ENCODE data around the gene RPL27A. TPM values are rescaled to one million over a fixed set of nuclear protein-coding genes. Genes with fewer than 3 reads are reported as not detected.
A peak's percentile ranks its signal among the peaks of the same experiment; 100 is the strongest.

The RPL27A gene
- total RNA-seq, 2 experiments from 2014 or later, result 716 to 768 TPM

DNA sequence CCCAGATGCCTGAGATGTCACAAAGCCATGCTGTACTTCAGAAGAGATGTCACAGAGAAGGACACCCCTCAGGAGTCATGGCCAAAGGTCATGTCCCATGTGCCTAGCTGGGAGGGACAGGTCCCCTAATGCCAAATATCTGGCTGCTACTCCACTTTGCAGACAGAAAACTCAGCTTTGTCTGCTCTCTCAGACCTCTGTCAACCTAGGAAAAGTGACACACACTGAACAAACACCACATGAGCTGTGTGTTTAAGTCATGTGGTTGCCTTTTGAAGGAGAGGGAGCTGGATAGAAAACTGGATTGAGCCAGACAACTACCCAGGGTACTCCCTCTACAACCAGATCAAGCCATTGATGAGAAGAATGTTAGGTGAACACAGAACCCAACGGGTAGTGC is 3.6 kb upstream of the RPL27A start:
- Mint-ChIP-seq H3K4me1 (ENCODE audit: low read depth) (peaks cover 16% of the 10 kb centered on the region), H3K36me3 (ENCODE audit: low read depth) (peaks cover 41% of the 10 kb centered on the region), H3K9me3 (ENCODE audit: insufficient read depth) (no peaks in the 10 kb centered on the region), H3K4me3 (no peak overlapping the region), H3K27ac (no peak overlapping the region), H3K27me3 (ENCODE audit: low read depth) (no peaks in the 10 kb centered on the region)
- no peak for DNase-seq
- POLR2A ChIA-PET, result interaction anchor here (0.8 kb wide), 1 partner anchor 285 kb away, joined by 4 read pairs; the partner anchor contains the start of gene TMEM9B
- ATAC-seq, result no peak
- CTCF ChIA-PET, result no interaction called here

- H3K4me1 Mint-ChIP-seq (ENCODE audit: low read depth), result peaks cover 40% of the 10 kb centered on the region
- ChIA-PET CTCF (interaction anchor here (1.3 kb wide), 1 partner anchor 15 kb away, joined by 5 read pairs; no protein-coding TSS in a partner anchor), POLR2A (interaction anchor here (0.7 to 2.2 kb wide), 20 partner anchors 9 to 1663 kb away, joined by 3 to 38 read pairs (median 6); partner anchors contain the start of genes AKIP1, EIF3F, TMEM9B and ZNF143)
- no peaks in the 10 kb centered on the region for H3K9me3 Mint-ChIP-seq (ENCODE audit: insufficient read depth)
- peaks cover 66% of the 10 kb centered on the region for H3K36me3 Mint-ChIP-seq (ENCODE audit: low read depth)
- peak overlapping the region; percentile 97 for H3K27ac Mint-ChIP-seq
- no peaks in the 10 kb centered on the region for H3K27me3 Mint-ChIP-seq (ENCODE audit: low read depth)
- no peak for DNase-seq
- no peak for ATAC-seq
- H3K4me3 Mint-ChIP-seq, result peak overlapping the region; percentile 95
Measured at GRCh38 chr11:8681837-8682302, 722 bp upstream of the RPL27A start.

- Mint-ChIP-seq H3K36me3 (ENCODE audit: low read depth) (peaks cover 74% of the 10 kb centered on the region), H3K27ac (peak overlapping the region; percentile 97), H3K4me3 (peak overlapping the region; percentile 95), H3K4me1 (ENCODE audit: low read depth) (peaks cover 52% of the 10 kb centered on the region), H3K9me3 (ENCODE audit: insufficient read depth) (no peaks in the 10 kb centered on the region), H3K27me3 (ENCODE audit: low read depth) (no peaks in the 10 kb centered on the region)
- POLR2A ChIA-PET, result interaction anchor here (0.5 to 2.2 kb wide), 16 partner anchors 11 to 777 kb away, joined by 3 to 38 read pairs (median 6); partner anchors contain the start of genes AKIP1, TMEM9B and ZNF143
- peak; percentile 48 for DNase-seq
- peak; percentile 19 for ATAC-seq
- CTCF ChIA-PET, result interaction anchor here (1.3 to 1.5 kb wide), 2 partner anchors 17 to 276 kb away, joined by 5 read pairs; no protein-coding TSS in a partner anchor
Measured at GRCh38 chr11:8683115-8683807, 669 bp downstream of the RPL27A start.

GRCh38 chr11:8684600-8685290 is 2.2 kb downstream of the RPL27A start:
- ChIA-PET CTCF (no interaction called here), POLR2A (no interaction called here)
- Mint-ChIP-seq H3K4me1 (ENCODE audit: low read depth) (peaks cover 66% of the 10 kb centered on the region), H3K4me3 (peak overlapping the region; percentile 95), H3K36me3 (ENCODE audit: low read depth) (peaks cover 84% of the 10 kb centered on the region), H3K27me3 (ENCODE audit: low read depth) (no peaks in the 10 kb centered on the region), H3K9me3 (ENCODE audit: insufficient read depth) (no peaks in the 10 kb centered on the region), H3K27ac (peak overlapping the region; percentile 97)
- no peak for DNase-seq
- no peak for ATAC-seq

- CTCF ChIA-PET, result no interaction called here
- no peaks in the 10 kb centered on the region for H3K9me3 Mint-ChIP-seq (ENCODE audit: insufficient read depth)
- DNase-seq (no peak), ATAC-seq (no peak)
- peaks cover 84% of the 10 kb centered on the region for H3K36me3 Mint-ChIP-seq (ENCODE audit: low read depth)
- H3K4me3 Mint-ChIP-seq, result peak overlapping the region; percentile 28
- no peaks in the 10 kb centered on the region for H3K27me3 Mint-ChIP-seq (ENCODE audit: low read depth)
- peaks cover 68% of the 10 kb centered on the region for H3K4me1 Mint-ChIP-seq (ENCODE audit: low read depth)
- POLR2A ChIA-PET, result no interaction called here
- H3K27ac Mint-ChIP-seq, result peak overlapping the region; percentile 97
Measured at GRCh38 chr11:8685306-8685705, 2.7 kb downstream of the RPL27A start.

- ChIA-PET POLR2A (no interaction called here), CTCF (no interaction called here)
- Mint-ChIP-seq H3K4me1 (ENCODE audit: low read depth) (peaks cover 69% of the 10 kb centered on the region), H3K4me3 (peak overlapping the region; percentile 28), H3K27me3 (ENCODE audit: low read depth) (no peaks in the 10 kb centered on the region), H3K36me3 (ENCODE audit: low read depth) (peaks cover 81% of the 10 kb centered on the region), H3K9me3 (ENCODE audit: insufficient read depth) (no peaks in the 10 kb centered on the region), H3K27ac (peak overlapping the region; percentile 55)
- ATAC-seq (no peak), DNase-seq (no peak)
Measured at GRCh38 chr11:8685820-8686219, 3.2 kb downstream of the RPL27A start.

- H3K9me3 Mint-ChIP-seq (ENCODE audit: insufficient read depth), result no peaks in the 10 kb centered on the region
- CTCF ChIA-PET, result interaction anchor here (1.1 kb wide), 1 partner anchor 273 kb away, joined by 3 read pairs; no protein-coding TSS in a partner anchor
Measured at GRCh38 chr11:8686325-8686724, 3.7 kb downstream of the RPL27A start.

DNA sequence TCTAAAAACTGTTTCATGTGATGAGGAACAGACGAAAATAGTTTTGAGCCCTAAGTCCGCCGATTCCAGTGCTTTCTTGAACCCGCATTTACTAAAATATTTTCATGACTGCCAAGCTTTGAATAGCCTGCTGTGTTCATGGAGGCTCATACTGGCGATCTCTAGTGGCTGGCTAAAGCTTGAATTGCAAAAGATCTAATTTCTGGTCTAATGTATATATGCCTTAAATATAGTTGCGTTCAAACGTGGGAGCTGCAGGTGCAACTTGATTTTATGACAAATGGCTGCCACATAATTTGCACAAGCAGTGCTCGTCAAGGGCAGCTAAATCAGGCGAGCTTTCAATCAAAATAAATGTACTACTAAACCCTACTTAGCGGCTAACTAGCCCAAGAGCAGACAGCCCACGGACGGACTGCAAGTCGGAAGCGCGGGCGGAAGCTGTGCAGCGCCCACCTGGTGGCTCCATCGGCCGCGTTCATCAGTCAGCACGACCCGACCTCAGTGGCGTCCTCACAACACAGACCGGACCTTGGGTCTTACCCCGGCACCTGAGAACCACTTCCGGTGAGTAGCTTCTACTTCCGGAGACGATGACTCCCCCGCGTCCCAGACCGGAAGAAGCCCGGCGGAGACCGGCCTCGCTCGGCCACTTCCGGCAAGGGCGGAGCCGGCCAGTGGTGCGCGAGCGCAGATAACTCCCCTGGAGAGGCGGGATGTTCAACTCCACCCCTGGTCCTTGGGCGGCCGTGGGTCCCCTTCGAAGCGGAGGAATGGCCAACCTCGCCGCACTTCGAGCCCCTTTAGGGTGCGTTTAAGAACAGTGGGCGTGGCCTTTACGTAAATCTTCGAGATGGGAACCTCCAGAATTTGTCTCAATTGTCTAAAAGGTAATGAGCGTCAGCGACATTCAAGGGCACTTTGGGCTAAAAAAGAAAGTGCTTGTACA is 6.1 kb downstream of the RPL27A start:
- ChIA-PET CTCF (interaction anchor here (0.8 to 2.3 kb wide), 5 partner anchors 15 to 273 kb away, joined by 3 to 14 read pairs (median 3); no protein-coding TSS in a partner anchor), POLR2A (interaction anchor here (0.6 to 2.2 kb wide), 8 partner anchors 11 to 1619 kb away, joined by 3 to 6 read pairs (median 3); partner anchors contain the start of genes EIF3F and TMEM9B)
- Mint-ChIP-seq H3K4me1 (ENCODE audit: low read depth) (peaks cover 66% of the 10 kb centered on the region), H3K36me3 (ENCODE audit: low read depth) (peaks cover 78% of the 10 kb centered on the region), H3K4me3 (peak overlapping the region; percentile 96), H3K27me3 (ENCODE audit: low read depth) (no peaks in the 10 kb centered on the region), H3K9me3 (ENCODE audit: insufficient read depth) (no peaks in the 10 kb centered on the region), H3K27ac (peak overlapping the region; percentile 97)
- ATAC-seq, result peak; percentile 93
- peak; percentile 91 for DNase-seq

More at GRCh38 chr11:8686325-8686724, 3.7 kb downstream of the RPL27A start:
- H3K36me3 Mint-ChIP-seq (ENCODE audit: low read depth), result peaks cover 82% of the 10 kb centered on the region
- H3K4me1 Mint-ChIP-seq (ENCODE audit: low read depth), result peaks cover 67% of the 10 kb centered on the region
- H3K4me3 Mint-ChIP-seq, result no peak overlapping the region
- H3K27me3 Mint-ChIP-seq (ENCODE audit: low read depth), result no peaks in the 10 kb centered on the region
- POLR2A ChIA-PET, result no interaction called here
- DNase-seq (no peak), ATAC-seq (no peak)
- H3K27ac Mint-ChIP-seq, result no peak overlapping the region

GRCh38 chr11:8689726-8690255 is 7.2 kb downstream of the RPL27A start:
- ChIA-PET CTCF (interaction anchor here (0.8 to 2.3 kb wide), 3 partner anchors 224 to 269 kb away, joined by 3 to 14 read pairs (median 4); no protein-coding TSS in a partner anchor), POLR2A (interaction anchor here (1.1 to 2.2 kb wide), 4 partner anchors 8 to 220 kb away, joined by 3 to 8 read pairs (median 5); partner anchors contain the start of genes RPL27A and TRIM66)
- H3K4me3 Mint-ChIP-seq, result peak overlapping the region; percentile 96
- H3K4me1 Mint-ChIP-seq (ENCODE audit: low read depth), result peaks cover 64% of the 10 kb centered on the region
- H3K27me3 Mint-ChIP-seq (ENCODE audit: low read depth), result no peaks in the 10 kb centered on the region
- H3K36me3 Mint-ChIP-seq (ENCODE audit: low read depth), result peaks cover 75% of the 10 kb centered on the region
- peak overlapping the region; percentile 97 for H3K27ac Mint-ChIP-seq
- no peaks in the 10 kb centered on the region for H3K9me3 Mint-ChIP-seq (ENCODE audit: insufficient read depth)
- DNase-seq (no peak), ATAC-seq (no peak)

DNA sequence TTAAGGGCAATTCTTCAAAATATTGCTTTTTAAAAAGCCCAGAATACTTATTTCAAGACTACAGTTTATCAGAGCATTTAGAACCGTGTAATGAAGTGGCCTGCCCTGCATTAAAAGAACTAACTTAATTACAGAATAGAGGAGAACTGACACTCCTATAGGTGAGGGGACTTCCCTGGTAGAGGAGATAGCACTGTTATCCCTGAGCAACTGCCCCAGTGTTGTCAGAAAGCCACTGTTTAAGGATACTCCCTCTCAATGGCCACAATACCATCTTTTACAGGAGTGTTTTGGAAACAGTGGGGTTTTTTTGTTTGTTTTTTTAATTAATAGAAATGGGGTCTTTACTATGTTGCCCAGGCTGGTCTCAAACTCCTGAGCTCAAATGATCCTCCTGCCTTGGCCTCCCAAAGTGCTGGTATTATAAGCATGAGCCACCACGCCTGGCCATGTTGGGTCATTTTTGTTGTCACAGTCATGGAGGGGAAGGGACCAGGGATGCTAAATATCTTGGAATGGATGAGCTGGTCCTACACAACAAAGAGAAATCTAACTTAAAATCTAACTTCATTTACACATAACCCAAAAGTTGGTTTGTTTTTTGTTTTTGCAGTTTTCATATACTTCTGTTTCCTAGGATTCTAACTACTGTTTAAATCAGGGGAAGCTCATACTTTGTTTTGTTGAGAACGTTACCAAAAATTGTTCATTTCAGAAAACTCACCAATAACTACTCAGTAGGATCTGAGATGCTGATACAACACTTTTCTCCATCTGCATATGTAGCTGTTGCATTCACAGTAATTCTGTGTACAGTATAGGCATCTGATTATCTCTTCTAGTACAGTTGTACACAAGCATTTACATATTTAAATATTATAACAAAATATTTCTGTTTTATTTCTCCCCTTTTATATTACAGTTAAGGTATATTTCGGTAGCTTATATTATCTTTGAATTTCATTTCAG is 8.1 kb downstream of the RPL27A start:
- no peaks in the 10 kb centered on the region for H3K9me3 Mint-ChIP-seq (ENCODE audit: insufficient read depth)
- ChIA-PET POLR2A (interaction anchor here (1.1 to 2.2 kb wide), 3 partner anchors 9 to 10 kb away, joined by 3 to 8 read pairs (median 6); partner anchors contain the start of genes RPL27A and TRIM66), CTCF (interaction anchor here (0.8 to 1.3 kb wide), 3 partner anchors 122 to 269 kb away, joined by 3 to 4 read pairs (median 3); no protein-coding TSS in a partner anchor)
- peaks cover 72% of the 10 kb centered on the region for H3K36me3 Mint-ChIP-seq (ENCODE audit: low read depth)
- H3K27ac Mint-ChIP-seq, result peak overlapping the region; percentile 97
- H3K4me1 Mint-ChIP-seq (ENCODE audit: low read depth), result peaks cover 56% of the 10 kb centered on the region
- DNase-seq, result no peak
- no peak for ATAC-seq
- H3K27me3 Mint-ChIP-seq (ENCODE audit: low read depth), result no peaks in the 10 kb centered on the region
- peak overlapping the region; percentile 96 for H3K4me3 Mint-ChIP-seq
